ENCODE results near the gene EIF3D.

DNA sequence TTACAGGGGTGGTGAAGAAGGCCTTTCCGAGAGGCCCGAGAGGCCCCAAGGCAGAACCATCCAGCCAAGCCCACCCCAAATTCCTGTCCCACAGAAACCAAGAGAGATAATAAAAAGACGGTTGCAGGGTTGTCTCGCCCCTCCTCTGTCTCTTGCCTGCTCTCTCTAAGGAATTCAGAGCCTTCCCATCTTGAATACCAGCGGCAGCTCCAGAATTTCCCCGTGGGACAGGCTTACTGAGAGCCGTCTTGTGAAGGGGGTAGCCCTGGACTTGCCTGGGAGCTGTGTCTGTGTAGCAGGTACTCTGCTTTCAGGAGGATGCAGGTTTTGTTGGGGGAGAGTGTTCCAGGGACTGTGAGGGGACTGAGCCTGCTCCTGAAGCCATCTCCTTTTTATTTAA, 9.6 kb upstream of the EIF3D start:
- no peak for TF ChIP-seq EZH2 (IDR thresholded peaks at IDR 0.05; ENCODE audit: borderline replicate concordance, low read length)
- TF ChIP-seq, protein P1, sequence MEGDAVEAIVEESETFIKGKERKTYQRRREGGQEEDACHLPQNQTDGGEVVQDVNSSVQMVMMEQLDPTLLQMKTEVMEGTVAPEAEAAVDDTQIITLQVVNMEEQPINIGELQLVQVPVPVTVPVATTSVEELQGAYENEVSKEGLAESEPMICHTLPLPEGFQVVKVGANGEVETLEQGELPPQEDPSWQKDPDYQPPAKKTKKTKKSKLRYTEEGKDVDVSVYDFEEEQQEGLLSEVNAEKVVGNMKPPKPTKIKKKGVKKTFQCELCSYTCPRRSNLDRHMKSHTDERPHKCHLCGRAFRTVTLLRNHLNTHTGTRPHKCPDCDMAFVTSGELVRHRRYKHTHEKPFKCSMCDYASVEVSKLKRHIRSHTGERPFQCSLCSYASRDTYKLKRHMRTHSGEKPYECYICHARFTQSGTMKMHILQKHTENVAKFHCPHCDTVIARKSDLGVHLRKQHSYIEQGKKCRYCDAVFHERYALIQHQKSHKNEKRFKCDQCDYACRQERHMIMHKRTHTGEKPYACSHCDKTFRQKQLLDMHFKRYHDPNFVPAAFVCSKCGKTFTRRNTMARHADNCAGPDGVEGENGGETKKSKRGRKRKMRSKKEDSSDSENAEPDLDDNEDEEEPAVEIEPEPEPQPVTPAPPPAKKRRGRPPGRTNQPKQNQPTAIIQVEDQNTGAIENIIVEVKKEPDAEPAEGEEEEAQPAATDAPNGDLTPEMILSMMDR (conservative IDR thresholded peaks at IDR 0.05 in 1 of 2, IDR thresholded peaks at IDR 0.05 in 1 of 2; ENCODE audit: extremely low read depth in 1 of 2, insufficient read depth in 1 of 2, low read depth in 1 of 2, low read length in 2 of 2), result no peak
